Measurements from ENCODE around the gene PRKAB2.
"Not testable (repeated sequence)": the region's sequence is repeated elsewhere in the genome, so short reads cannot be mapped to it uniquely, and the experiment has no call there.

PRKAB2 gene, protein sequence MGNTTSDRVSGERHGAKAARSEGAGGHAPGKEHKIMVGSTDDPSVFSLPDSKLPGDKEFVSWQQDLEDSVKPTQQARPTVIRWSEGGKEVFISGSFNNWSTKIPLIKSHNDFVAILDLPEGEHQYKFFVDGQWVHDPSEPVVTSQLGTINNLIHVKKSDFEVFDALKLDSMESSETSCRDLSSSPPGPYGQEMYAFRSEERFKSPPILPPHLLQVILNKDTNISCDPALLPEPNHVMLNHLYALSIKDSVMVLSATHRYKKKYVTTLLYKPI

GRCh38 chr1:147172168-147173016 lies at the start of gene PRKAB2:
Gene PRKAB2 (minus strand): TSS chr1:147172470. CDS start chr1:147172144, 326 bp downstream.
- DNase-seq (ENCODE audit: low spot score) = peak; percentile 90

DNA sequence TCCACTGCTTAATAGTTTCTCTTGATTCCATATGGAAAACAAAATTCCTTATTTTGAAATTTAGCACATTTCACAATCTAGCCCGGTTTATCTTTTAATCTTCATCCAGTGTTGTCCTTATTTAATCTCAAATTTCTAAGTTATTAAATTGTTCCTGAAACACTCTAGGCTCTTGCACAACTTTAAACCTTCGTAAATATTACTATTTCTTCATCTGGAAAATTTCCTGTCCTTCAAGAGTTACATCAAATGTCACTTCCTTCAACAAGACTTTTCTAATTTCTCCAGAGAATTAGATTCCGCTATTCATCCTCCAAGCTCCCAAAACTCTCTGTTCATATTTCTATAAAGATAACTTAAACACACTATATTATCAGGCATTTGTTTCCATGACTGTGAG lies 46.3 kb upstream of the PRKAB2 start:
- DNase-seq (ENCODE audit: low spot score) = no peak

- no peak for DNase-seq (ENCODE audit: low spot score)
These were observed 44.9 kb upstream of the PRKAB2 start for GRCh38 chr1:147217141-147217540.

DNA sequence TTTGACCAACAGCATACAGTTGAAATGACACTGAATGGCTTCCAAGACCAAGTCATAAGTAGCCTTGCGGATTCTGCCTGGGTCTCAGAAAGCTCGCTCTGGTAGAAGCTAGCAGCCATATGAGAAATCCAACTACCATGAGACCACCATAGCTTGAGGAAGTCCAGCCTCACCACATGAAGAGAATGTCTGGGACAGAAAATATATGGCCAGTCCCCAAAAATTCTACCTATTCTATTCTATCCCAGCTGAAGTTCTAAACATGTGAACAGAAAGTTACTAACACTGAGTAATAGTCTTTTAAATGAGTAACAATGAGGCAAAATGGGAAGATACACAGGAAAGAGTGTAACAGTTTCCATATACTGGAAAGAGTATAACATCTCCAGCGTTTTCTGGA lies 43.9 kb upstream of the PRKAB2 start:
- DNase-seq (ENCODE audit: low spot score) = no peak

GRCh38 chr1:147215540-147215916 lies 43.3 kb upstream of the PRKAB2 start:
- no peak for DNase-seq (ENCODE audit: low spot score)

DNA sequence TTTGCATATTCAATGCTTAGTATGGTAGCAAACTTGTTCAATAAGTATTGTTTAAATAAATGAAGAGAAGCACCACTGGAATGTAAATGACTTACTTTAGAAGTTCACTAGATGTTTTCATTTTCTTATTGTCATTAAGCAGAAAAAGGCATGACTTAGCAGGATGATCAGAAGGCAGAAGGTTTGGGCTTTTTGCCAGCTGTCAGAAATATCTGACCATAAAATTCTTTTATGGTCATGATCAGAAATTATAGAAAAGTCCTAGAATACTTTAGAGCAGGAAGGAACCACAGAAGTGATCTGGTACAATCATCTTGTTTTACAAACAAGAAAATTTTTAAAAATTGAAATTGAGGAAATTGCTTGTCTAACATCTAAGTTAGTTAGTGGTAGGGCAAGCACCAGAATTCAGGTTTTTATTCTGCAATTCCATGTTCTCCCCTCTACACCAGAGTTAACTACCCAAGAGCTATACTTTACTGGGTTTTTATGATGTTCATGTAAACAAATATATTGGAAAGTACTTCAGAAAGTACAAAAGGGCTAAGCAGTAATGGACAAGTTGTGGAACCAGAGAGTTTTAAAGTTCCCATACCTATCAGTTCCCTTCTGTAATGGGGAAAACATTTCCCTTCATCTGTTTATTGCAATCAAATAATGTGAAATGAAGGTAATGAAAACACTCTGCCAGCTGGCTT lies 42.7 kb upstream of the PRKAB2 start:
- DNase-seq (ENCODE audit: low spot score) = no peak

- DNase-seq (ENCODE audit: low spot score) = no peak
These were observed 42.1 kb upstream of the PRKAB2 start for GRCh38 chr1:147214325-147214724.

DNA sequence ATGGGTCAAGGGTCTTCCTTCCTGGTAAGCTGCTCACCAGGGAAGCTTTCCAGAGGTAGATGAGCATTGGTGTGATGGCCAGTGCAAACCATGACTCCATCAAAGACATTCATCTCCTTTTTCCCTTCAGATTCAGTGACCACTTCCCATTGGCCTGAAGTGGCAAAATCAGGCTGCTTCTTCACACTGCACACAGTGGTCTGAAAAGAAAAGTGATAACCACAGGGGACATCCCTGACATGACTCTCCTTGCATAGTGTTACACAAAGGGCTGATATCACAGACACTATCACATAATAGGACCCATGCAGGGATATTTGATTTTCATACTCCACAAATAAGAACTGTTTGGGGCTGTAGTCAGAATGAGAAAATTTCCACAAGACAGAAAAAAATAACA lies 41.0 kb upstream of the PRKAB2 start:
- DNase-seq (ENCODE audit: low spot score) = no peak

- DNase-seq (ENCODE audit: low spot score) = no peak
These were observed 39.3 kb upstream of the PRKAB2 start for GRCh38 chr1:147211577-147211976.

GRCh38 chr1:147210987-147211386 lies 38.7 kb upstream of the PRKAB2 start:
- no peak for DNase-seq (ENCODE audit: low spot score)

GRCh38 chr1:147209825-147210821 lies 37.9 kb upstream of the PRKAB2 start:
- no peak for DNase-seq (ENCODE audit: low spot score)

GRCh38 chr1:147208619-147209018 lies 36.3 kb upstream of the PRKAB2 start:
- no peak for DNase-seq (ENCODE audit: low spot score)

DNA sequence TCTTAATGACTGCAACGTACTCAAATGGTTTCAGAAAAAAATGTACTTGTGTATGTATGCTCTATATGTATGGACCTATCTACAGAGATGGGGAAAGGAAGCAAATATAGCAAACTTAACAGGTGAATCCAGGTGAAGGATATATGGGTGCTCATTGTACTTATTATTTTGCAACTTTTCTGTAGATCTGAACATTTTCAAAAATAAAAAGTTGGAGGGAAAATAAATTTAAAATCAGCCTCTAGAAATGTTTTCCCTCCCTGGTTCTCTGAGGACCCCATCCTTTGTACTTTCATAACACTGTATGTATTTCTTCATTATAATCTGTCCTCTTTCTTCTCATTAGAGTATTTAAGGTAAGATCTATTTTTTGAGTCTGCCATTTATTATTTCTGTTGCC lies 34.9 kb upstream of the PRKAB2 start:
- DNase-seq (ENCODE audit: low spot score) = no peak

DNA sequence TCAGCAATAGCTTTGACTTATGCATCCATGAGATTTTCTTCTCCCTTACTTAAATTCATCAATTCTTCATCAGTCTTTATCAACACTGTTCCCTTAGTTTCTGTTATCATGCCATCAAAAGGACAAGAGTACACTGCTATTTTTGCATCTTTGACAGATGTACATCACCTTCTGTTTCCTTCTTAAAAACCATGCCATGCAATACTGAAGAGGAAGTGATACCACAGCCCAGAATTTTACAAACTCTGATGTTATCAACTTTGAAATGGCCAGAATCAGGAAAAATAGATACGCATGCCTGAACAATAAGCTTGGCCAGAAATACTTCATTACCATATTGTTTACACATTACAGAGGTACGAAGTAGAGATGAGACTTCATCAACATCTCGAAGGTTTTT lies 31.8 kb upstream of the PRKAB2 start:
- DNase-seq (ENCODE audit: low spot score) = no peak

DNA sequence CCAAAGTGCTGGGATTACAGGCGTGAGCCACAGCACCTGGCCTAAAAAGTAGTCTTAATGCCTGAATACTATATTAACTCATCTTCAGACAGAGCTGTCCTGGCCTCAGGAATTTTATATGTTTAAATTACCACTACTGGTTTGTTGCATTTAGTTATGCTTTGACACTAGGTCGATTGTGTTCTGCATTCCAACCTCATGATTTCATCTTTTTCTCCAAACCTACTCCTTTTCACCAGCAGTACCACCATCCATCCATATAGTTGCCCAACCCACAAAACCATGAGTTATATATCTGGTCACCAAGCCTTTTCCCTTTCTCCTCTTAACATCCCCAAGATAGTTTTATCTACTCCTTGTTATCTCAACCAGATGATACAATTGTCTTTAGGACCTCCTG lies 30.3 kb upstream of the PRKAB2 start:
- DNase-seq (ENCODE audit: low spot score) = no peak

- DNase-seq (ENCODE audit: low spot score) = no peak
These were observed 29.5 kb upstream of the PRKAB2 start for GRCh38 chr1:147201786-147202185.

GRCh38 chr1:147201276-147201675 lies 29.0 kb upstream of the PRKAB2 start:
- no peak for DNase-seq (ENCODE audit: low spot score)

DNA sequence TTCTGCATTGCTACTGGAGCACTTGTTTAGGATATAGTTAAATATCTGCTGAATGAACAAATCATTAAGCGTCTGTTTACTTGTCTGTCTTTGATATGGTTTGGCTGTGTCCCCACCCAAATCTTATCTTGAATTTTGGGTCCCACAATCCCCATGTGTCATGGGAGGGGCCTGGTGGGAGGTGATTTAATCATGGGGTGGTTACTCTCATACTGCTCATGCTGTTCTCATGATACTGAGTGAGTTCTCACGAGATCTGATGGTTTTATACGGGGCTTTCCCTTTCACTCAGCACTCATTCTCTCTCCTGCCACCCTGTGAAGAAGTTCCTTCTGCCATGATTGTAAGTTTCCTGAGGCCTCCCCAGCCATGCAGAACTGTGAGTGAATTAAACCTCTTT lies 25.1 kb upstream of the PRKAB2 start:
- not testable (repeated sequence) for DNase-seq (ENCODE audit: low spot score)

- no peak for DNase-seq (ENCODE audit: low spot score)
These were observed 17.2 kb upstream of the PRKAB2 start for GRCh38 chr1:147189514-147189913.

- DNase-seq (ENCODE audit: low spot score) = no peak
These were observed 13.2 kb upstream of the PRKAB2 start for GRCh38 chr1:147185432-147185831.

- no peak for DNase-seq (ENCODE audit: low spot score)
These were observed 5.5 kb upstream of the PRKAB2 start for GRCh38 chr1:147177611-147178380.

Data from hematopoietic multipotent progenitor cell treated with erythropoietin and hydrocortisone succinate and interleukin-3 and kit ligand, for 17 days (in vitro differentiated cells).